Cortex of kidney (tissue), 1 donor: Measurements from ENCODE around the gene DUSP16.
"Not testable (repeated sequence)": the region's sequence is repeated elsewhere in the genome, so short reads cannot be mapped to it uniquely, and the experiment has no call there.

Source experiments
- DNase-seq: peaks from one replicate; lab custom pipeline; 2025; lab: John Stamatoyannopoulos, UW

Gene DUSP16

GRCh38 chr12:12495536-12495935 is 67.1 kb downstream of the DUSP16 start:
- no peak for DNase-seq

GRCh38 chr12:12492547-12492946 is 70.1 kb downstream of the DUSP16 start:
- no peak for DNase-seq

GRCh38 chr12:12491606-12492005 is 71.1 kb downstream of the DUSP16 start:
- DNase-seq = no peak

- no peak for DNase-seq
These were observed 73.7 kb downstream of the DUSP16 start for GRCh38 chr12:12488823-12489550.

GRCh38 chr12:12488296-12488695 is 74.4 kb downstream of the DUSP16 start:
- no peak for DNase-seq

GRCh38 chr12:12487490-12487889 is 75.2 kb downstream of the DUSP16 start:
- DNase-seq = no peak

- no peak for DNase-seq
These were observed 75.9 kb downstream of the DUSP16 start for GRCh38 chr12:12486661-12487240.

GRCh38 chr12:12483438-12483837 is 79.2 kb downstream of the DUSP16 start:
- no peak for DNase-seq

- DNase-seq = no peak
These were observed 79.7 kb downstream of the DUSP16 start for GRCh38 chr12:12482959-12483358.

GRCh38 chr12:12482150-12482761 is 80.4 kb downstream of the DUSP16 start:
- no peak for DNase-seq

- no peak for DNase-seq
These were observed 81.0 kb downstream of the DUSP16 start for GRCh38 chr12:12481631-12482030.

GRCh38 chr12:12480074-12480473 is 82.6 kb downstream of the DUSP16 start:
- no peak for DNase-seq

GRCh38 chr12:12477532-12477890 is 85.2 kb downstream of the DUSP16 start:
- no peak for DNase-seq

GRCh38 chr12:12476857-12477531 is 85.7 kb downstream of the DUSP16 start:
- no peak for DNase-seq

- no peak for DNase-seq
These were observed 87.5 kb downstream of the DUSP16 start for GRCh38 chr12:12474931-12475795.

- DNase-seq = no peak
These were observed 88.2 kb downstream of the DUSP16 start for GRCh38 chr12:12474471-12474928.

GRCh38 chr12:12473223-12473622 is 89.4 kb downstream of the DUSP16 start:
- no peak for DNase-seq

- not testable (repeated sequence) for DNase-seq
These were observed 90.4 kb downstream of the DUSP16 start for GRCh38 chr12:12471982-12472961.

GRCh38 chr12:12470751-12471306 is 91.8 kb downstream of the DUSP16 start:
- no peak for DNase-seq

GRCh38 chr12:12469386-12469785 is 93.3 kb downstream of the DUSP16 start:
- no peak for DNase-seq
